ENCODE measurements around the gene SETDB1. TPM values are rescaled to one million over a fixed set of nuclear protein-coding genes. Genes with fewer than 3 reads are reported as not detected.

The SETDB1 gene
- total and polyA plus RNA-seq, 2 of the 8 experiments (the other 6 are each of a cell fraction or from before 2014, with no cell fraction given): 27.5 to 48.8 TPM

GRCh38 chr1:151013518-151013917 is 87.4 kb downstream of the SETDB1 start:
- Histone ChIP-seq H3K36me3 (ENCODE audit: control insufficient read depth in 2 of 4, insufficient read depth in 4 of 4, low read length in 3 of 4) (peaks cover 0 to 5% (median 0%) of the 10 kb centered on the region in 4 experiments; a peak in 1 of 8 replicates), H3K56ac (replicated peaks; ENCODE audit: insufficient read length, low read depth, low read length) (no peak overlapping the region), H3K4me3 (ENCODE audit: extremely low read depth in 1 of 4, insufficient read depth in 2 of 4, low read depth in 3 of 4, low read length in 4 of 4) (no peak overlapping the region), H3K4ac (replicated peaks; ENCODE audit: insufficient read length, low read depth, low read length) (no peak overlapping the region), H2BK15ac (ENCODE audit: low read length) (no peak overlapping the region), H2AFZ (ENCODE audit: low read length) (no peak overlapping the region), H3K9me3 (ENCODE audit: insufficient read depth in 2 of 2, low read depth in 1 of 2, low read length in 1 of 2) (no peaks in the 10 kb centered on the region), H3K4me2 (ENCODE audit: insufficient read depth in 1 of 2, low read depth in 2 of 2, low read length in 2 of 2) (no peak overlapping the region), H4K20me1 (replicated peaks in 1 of 2; ENCODE audit: control insufficient read depth in 1 of 2, insufficient read depth in 2 of 2, low read length in 2 of 2) (no peaks in the 10 kb centered on the region), H2BK5ac (ENCODE audit: low read depth, low read length) (no peak overlapping the region), H3K9ac (replicated peaks in 1 of 4; ENCODE audit: extremely low read depth in 1 of 4, low read depth in 3 of 4, low read length in 3 of 4) (no peak overlapping the region), H2BK20ac (ENCODE audit: low read length) (no peak overlapping the region), H3K18ac (ENCODE audit: extremely low read depth, low read length) (no peak overlapping the region), H2BK120ac (replicated peaks; ENCODE audit: low read depth, low read length) (no peak overlapping the region), H3K27me3 (replicated peaks in 1 of 4; ENCODE audit: control insufficient read depth in 3 of 4, extremely low read depth in 1 of 4, insufficient read depth in 3 of 4, low read length in 3 of 4) (no peaks in the 10 kb centered on the region), H2BK12ac (ENCODE audit: low read depth, low read length) (no peak overlapping the region), H3K4me1 (replicated peaks in 1 of 4; ENCODE audit: control insufficient read depth in 3 of 4, insufficient read depth in 4 of 4, low read length in 3 of 4) (peaks cover 0 to 3% (median 3%) of the 10 kb centered on the region in 4 experiments; a peak in 3 of 7 replicates), H3K27ac (ENCODE audit: low read depth, low read length) (no peak overlapping the region), H3K79me2 (ENCODE audit: control insufficient read depth in 1 of 2, insufficient read depth in 2 of 2, low read length in 2 of 2) (peaks cover 0 to 5% of the 10 kb centered on the region in 2 experiments; a peak in 2 of 4 replicates), H4K91ac (replicated peaks; ENCODE audit: insufficient read length, low read length) (no peak overlapping the region), H2AK5ac (ENCODE audit: low read depth, low read length) (no peak overlapping the region), H3K23me2 (ENCODE audit: low read depth, low read length) (peaks cover 1% of the 10 kb centered on the region), H3K14ac (ENCODE audit: insufficient read length) (no peak overlapping the region), H3K23ac (ENCODE audit: insufficient read length) (no peak overlapping the region), H3K79me1 (ENCODE audit: low read depth, low read length) (no peaks in the 10 kb centered on the region), H4K5ac (ENCODE audit: insufficient read length, low read depth, low read length) (no peak overlapping the region), H4K8ac (ENCODE audit: extremely low read depth, insufficient read depth, low read length) (no peak overlapping the region)
- CTCF ChIA-PET (ENCODE audit: partially characterized antibody): interaction anchor here (0.7 to 2.0 kb wide), 3 partner anchors 13 to 23 kb away, joined by 3 to 5 read pairs (median 5); partner anchors contain the start of gene BNIPL
- WGBS, 2 experiments (ENCODE audit: extremely low coverage in 1 of 2, insufficient coverage in 1 of 2, insufficient read length in 1 of 2, insufficient replicate concordance in 2 of 2, low coverage in 1 of 2, low lambda C conversion rate in 2 of 2, missing lambda C conversion rate in 1 of 2): 95% methylated on average over 2 of the region's 2 CpGs; no CpG with 5 or more reads in 1 of the 2 experiments
- FAIRE-seq (no peak), DNase-seq (ENCODE audit: low read depth in 1 of 2, low spot score in 2 of 2) (no peak)
- POLR2A ChIA-PET (ENCODE audit: partially characterized antibody): interaction anchor here (0.9 kb wide), 1 partner anchor 45 kb away, joined by 3 read pairs; no protein-coding TSS in a partner anchor
- TF ChIP-seq CHD2 (IDR thresholded peaks at IDR 0.05; ENCODE audit: low read length): no peak
- no peak for TF ChIP-seq TCF12 (IDR thresholded peaks at IDR 0.05; ENCODE audit: low read depth, low read length)
- no peak for TF ChIP-seq EZH2 (IDR thresholded peaks at IDR 0.05; ENCODE audit: low read depth, low read length, severe bottlenecking)
- TF ChIP-seq HDAC6 (IDR thresholded peaks at IDR 0.05; ENCODE audit: low read depth, low read length): no peak

Measured in H1 (cell line).